WTC11 (cell line): ENCODE measurements around the gene KAT6B. TPM values are rescaled to one million over a fixed set of nuclear protein-coding genes. Genes with fewer than 3 reads are reported as not detected.

Experiments used
- ATAC-seq: fragments of 200-7000 bp; cut with Tn5 transposase; 2 replicates; pipeline ENCODE4 v1.10.0; 2021; ENCODE audit warnings: mild to moderate bottlenecking, moderate library complexity
- CTCF ChIA-PET: fragments of 300-600 bp; sonication (Branson Sonifier 250); formaldehyde crosslinking; loops from one replicate; lab custom pipeline; 2021; ENCODE audit warnings: antibody characterized with exemption; lab: Charles Lee
- POLR2A ChIA-PET: fragments of 350-600 bp; sonication (Branson Sonifier 250); formaldehyde crosslinking; loops from one replicate; lab custom pipeline; 2021; ENCODE audit warnings: antibody characterized with exemption; lab: Charles Lee
- DNase-seq: peaks from one replicate; pipeline ENCODE4 v3.0.0; 2021; ENCODE audit warnings: low spot score
- H3K27ac Mint-ChIP-seq: 2 replicates; pipeline ENCODE4 v1.8.0; 2021; ENCODE audit warnings: mixed read lengths
- H3K27me3 Mint-ChIP-seq: 2 replicates; pipeline ENCODE4 v1.8.0; 2021; ENCODE audit warnings: low read depth, mild to moderate bottlenecking, moderate library complexity, mixed read lengths
- H3K36me3 Mint-ChIP-seq: 2 replicates; pipeline ENCODE4 v1.8.0; 2021; ENCODE audit warnings: mixed read lengths
- H3K4me1 Mint-ChIP-seq: 2 replicates; pipeline ENCODE4 v1.8.0; 2022; ENCODE audit warnings: mixed read lengths
- H3K4me3 Mint-ChIP-seq: 2 replicates; pipeline ENCODE4 v1.8.0; 2021; ENCODE audit warnings: mild to moderate bottlenecking, moderate library complexity, mixed read lengths
- H3K9me3 Mint-ChIP-seq: 2 replicates; pipeline ENCODE4 v1.8.0; 2021; ENCODE audit warnings: mixed read lengths
- AR ChIP-seq: fragments of 250-450 bp; sonication (Bioruptor Pico); IDR thresholded peaks from 2 replicates; pipeline ENCODE4 v1.9.0; 2021; ENCODE audit warnings: mild to moderate bottlenecking
- ARID4B ChIP-seq: sonication (generic); formaldehyde crosslinking; IDR thresholded peaks from 2 replicates; pipeline ENCODE4 v1.8.0; 2023; ENCODE audit warnings: missing genetic modification reagents, mild to moderate bottlenecking, borderline replicate concordance
- E2F4 ChIP-seq: sonication (generic); formaldehyde crosslinking; IDR thresholded peaks from 2 replicates; pipeline ENCODE4 v1.8.1; 2022; ENCODE audit warnings: low read depth, mild to moderate bottlenecking, moderate library complexity, missing genetic modification reagents, borderline replicate concordance
- GABPB1 ChIP-seq: sonication (generic); formaldehyde crosslinking; IDR thresholded peaks from 2 replicates; pipeline ENCODE4 v1.8.1; 2023; ENCODE audit warnings: mild to moderate bottlenecking, missing genetic modification reagents
- IRF2 ChIP-seq: sonication (generic); formaldehyde crosslinking; IDR thresholded peaks from 2 replicates; pipeline ENCODE4 v1.8.0; 2022; ENCODE audit warnings: low read depth, missing genetic modification reagents, borderline replicate concordance
- JUN ChIP-seq: sonication (generic); formaldehyde crosslinking; IDR thresholded peaks from 2 replicates; pipeline ENCODE4 v1.8.0; 2023; ENCODE audit warnings: mild to moderate bottlenecking, missing genetic modification reagents
- MLX ChIP-seq: sonication (generic); formaldehyde crosslinking; IDR thresholded peaks from 2 replicates; pipeline ENCODE4 v1.8.1; 2023; ENCODE audit warnings: mild to moderate bottlenecking, missing genetic modification reagents, moderate library complexity
- MXD4 ChIP-seq: fragments of 250-450 bp; sonication (Bioruptor Pico); IDR thresholded peaks from 2 replicates; pipeline ENCODE4 v1.8.0; 2021; ENCODE audit warnings: mild to moderate bottlenecking, moderate library complexity, borderline replicate concordance
- MYBL2 ChIP-seq: sonication (generic); formaldehyde crosslinking; IDR thresholded peaks from 2 replicates; pipeline ENCODE4 v1.8.1; 2023; ENCODE audit warnings: mild to moderate bottlenecking, moderate library complexity, missing genetic modification reagents
- NR2C2 ChIP-seq: sonication (generic); formaldehyde crosslinking; IDR thresholded peaks from 2 replicates; pipeline ENCODE4 v1.8.0; 2022; ENCODE audit warnings: mild to moderate bottlenecking, missing genetic modification reagents
- TCF7 ChIP-seq: sonication (generic); formaldehyde crosslinking; IDR thresholded peaks from 2 replicates; pipeline ENCODE4 v1.8.0; 2022; ENCODE audit warnings: mild to moderate bottlenecking, low read depth, missing genetic modification reagents, moderate library complexity
- USF1 ChIP-seq: sonication (generic); formaldehyde crosslinking; IDR thresholded peaks from 2 replicates; pipeline ENCODE4 v1.8.0; 2022; ENCODE audit warnings: mild to moderate bottlenecking, missing genetic modification reagents
- ZBTB21 ChIP-seq: sonication (generic); formaldehyde crosslinking; IDR thresholded peaks from 2 replicates; pipeline ENCODE4 v1.8.1; 2023; ENCODE audit warnings: mild to moderate bottlenecking, missing genetic modification reagents, borderline replicate concordance
- ZMAT4 ChIP-seq: fragments of 250-450 bp; sonication (Bioruptor Pico); IDR thresholded peaks from 2 replicates; pipeline ENCODE4 v1.9.0; 2021; ENCODE audit warnings: mild to moderate bottlenecking
- ZNF219 ChIP-seq: sonication (generic); formaldehyde crosslinking; IDR thresholded peaks from 2 replicates; pipeline ENCODE4 v1.8.0; 2023; ENCODE audit warnings: missing genetic modification reagents, mild to moderate bottlenecking, borderline replicate concordance
- ZNF423 ChIP-seq: fragments of 250-450 bp; sonication (Bioruptor Pico); IDR thresholded peaks from 2 replicates; pipeline ENCODE4 v2.1.2; 2022; ENCODE audit warnings: mild to moderate bottlenecking, moderate library complexity
- ZNF512 ChIP-seq: sonication (generic); formaldehyde crosslinking; IDR thresholded peaks from 2 replicates; pipeline ENCODE4 v1.8.1; 2022; ENCODE audit warnings: missing genetic modification reagents, borderline replicate concordance
- ZNF532 ChIP-seq: fragments of 250-450 bp; sonication (Bioruptor Pico); IDR thresholded peaks from 2 replicates; pipeline ENCODE4 v1.9.0; 2021; ENCODE audit warnings: mild to moderate bottlenecking, borderline replicate concordance
- ZNF671 ChIP-seq: fragments of 250-450 bp; sonication (Bioruptor Pico); IDR thresholded peaks from 2 replicates; pipeline ENCODE4 v1.8.0; 2021; ENCODE audit warnings: mild to moderate bottlenecking
- total RNA-seq: library from RNA; stranded (reverse); gene quantifications from 3 replicates; pipeline ENCODE4 v1.2.3, GENCODE V29; 2021

Gene KAT6B
- total RNA-seq, 1 experiment from 2014 or later, result 18.5 TPM

GRCh38 chr10:75042292-75042974 is 216.0 kb downstream of the KAT6B start:
- Mint-ChIP-seq H3K27ac (no peak overlapping the region), H3K4me1 (no peaks in the 10 kb centered on the region), H3K4me3 (no peak overlapping the region), H3K27me3 (peaks cover 24% of the 10 kb centered on the region), H3K36me3 (no peaks in the 10 kb centered on the region), H3K9me3 (no peaks in the 10 kb centered on the region)
- no peak for TF ChIP-seq ZNF671 (CRISPR knock-in tag)
- TF ChIP-seq MXD4, result no peak
- no peak for TF ChIP-seq ZNF423 (CRISPR knock-in tag)
- TF ChIP-seq TCF7, result no peak
- TF ChIP-seq ZNF512, result no peak
- no peak for TF ChIP-seq IRF2 (CRISPR knock-in tag)
- no peak for TF ChIP-seq USF1 (CRISPR knock-in tag)
- TF ChIP-seq E2F4 (CRISPR knock-in tag), result no peak
- TF ChIP-seq ZNF219 (CRISPR knock-in tag), result no peak
- TF ChIP-seq JUN (CRISPR knock-in tag), result no peak
- TF ChIP-seq ZMAT4 (CRISPR knock-in tag), result no peak
- TF ChIP-seq ARID4B (CRISPR knock-in tag), result no peak
- no peak for TF ChIP-seq ZNF532 (CRISPR knock-in tag)
- no peak for TF ChIP-seq AR
- TF ChIP-seq NR2C2 (CRISPR knock-in tag), result no peak
- no peak for TF ChIP-seq GABPB1 (CRISPR knock-in tag)
- TF ChIP-seq ZBTB21 (CRISPR knock-in tag), result no peak
- TF ChIP-seq MYBL2 (CRISPR knock-in tag), result no peak
- no peak for TF ChIP-seq MLX
- ChIA-PET POLR2A (interaction anchor here (0.6 to 1.1 kb wide), 2 partner anchors 129 to 190 kb away, joined by 3 to 6 read pairs; no protein-coding TSS in a partner anchor), CTCF (interaction anchor here (0.6 to 2.0 kb wide), 4 partner anchors 55 to 216 kb away, joined by 3 to 9 read pairs (median 4); partner anchors contain the start of genes COMTD1 and KAT6B)
- DNase-seq (no peak), ATAC-seq (no peak)
